GM12875 (cell line): ENCODE measurements around the gene CYTH1.

Source experiments
- H3K4me3 ChIP-seq: one replicate; pipeline ENCODE4 v1.5.1; 2011; ENCODE audit warnings: low read depth, low read length, control low read depth
- TF ChIP-seq, protein P1 (sequence below): IDR thresholded peaks from 2 replicates; pipeline ENCODE4 v1.5.1; 2011; ENCODE audit warnings: low read depth, mild to moderate bottlenecking, control low read depth, inconsistent platforms, low read length, moderate library complexity, borderline replicate concordance; ENCODE audit not compliant: insufficient read depth

CYTH1 gene

DNA sequence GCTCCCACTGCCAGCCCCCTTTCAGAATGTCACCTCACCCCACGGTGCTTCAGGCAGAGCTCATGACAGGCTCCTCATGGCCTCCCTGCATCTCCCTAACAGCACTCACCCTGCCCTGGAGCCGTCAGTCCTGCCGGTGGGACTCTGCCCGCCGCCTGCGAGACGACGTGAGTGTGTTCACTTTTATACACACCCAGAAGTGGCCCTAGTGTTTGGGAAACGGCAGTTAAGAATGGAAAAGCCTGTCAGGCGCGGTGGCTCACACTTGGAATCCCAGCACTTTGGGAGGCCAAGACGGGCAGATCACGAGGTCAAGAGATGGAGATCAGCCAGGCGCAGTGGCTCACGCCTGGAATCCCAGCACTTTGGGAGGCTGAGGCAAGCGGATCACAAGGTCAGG lies 12.3 kb upstream of the CYTH1 start:
- TF ChIP-seq, protein P1, sequence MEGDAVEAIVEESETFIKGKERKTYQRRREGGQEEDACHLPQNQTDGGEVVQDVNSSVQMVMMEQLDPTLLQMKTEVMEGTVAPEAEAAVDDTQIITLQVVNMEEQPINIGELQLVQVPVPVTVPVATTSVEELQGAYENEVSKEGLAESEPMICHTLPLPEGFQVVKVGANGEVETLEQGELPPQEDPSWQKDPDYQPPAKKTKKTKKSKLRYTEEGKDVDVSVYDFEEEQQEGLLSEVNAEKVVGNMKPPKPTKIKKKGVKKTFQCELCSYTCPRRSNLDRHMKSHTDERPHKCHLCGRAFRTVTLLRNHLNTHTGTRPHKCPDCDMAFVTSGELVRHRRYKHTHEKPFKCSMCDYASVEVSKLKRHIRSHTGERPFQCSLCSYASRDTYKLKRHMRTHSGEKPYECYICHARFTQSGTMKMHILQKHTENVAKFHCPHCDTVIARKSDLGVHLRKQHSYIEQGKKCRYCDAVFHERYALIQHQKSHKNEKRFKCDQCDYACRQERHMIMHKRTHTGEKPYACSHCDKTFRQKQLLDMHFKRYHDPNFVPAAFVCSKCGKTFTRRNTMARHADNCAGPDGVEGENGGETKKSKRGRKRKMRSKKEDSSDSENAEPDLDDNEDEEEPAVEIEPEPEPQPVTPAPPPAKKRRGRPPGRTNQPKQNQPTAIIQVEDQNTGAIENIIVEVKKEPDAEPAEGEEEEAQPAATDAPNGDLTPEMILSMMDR, result no peak
- H3K4me3 ChIP-seq, result no peak overlapping the region

GRCh38 chr17:78793968-78794367 lies 11.9 kb upstream of the CYTH1 start:
- no peak overlapping the region for H3K4me3 ChIP-seq
- TF ChIP-seq, protein P1, result no peak

DNA sequence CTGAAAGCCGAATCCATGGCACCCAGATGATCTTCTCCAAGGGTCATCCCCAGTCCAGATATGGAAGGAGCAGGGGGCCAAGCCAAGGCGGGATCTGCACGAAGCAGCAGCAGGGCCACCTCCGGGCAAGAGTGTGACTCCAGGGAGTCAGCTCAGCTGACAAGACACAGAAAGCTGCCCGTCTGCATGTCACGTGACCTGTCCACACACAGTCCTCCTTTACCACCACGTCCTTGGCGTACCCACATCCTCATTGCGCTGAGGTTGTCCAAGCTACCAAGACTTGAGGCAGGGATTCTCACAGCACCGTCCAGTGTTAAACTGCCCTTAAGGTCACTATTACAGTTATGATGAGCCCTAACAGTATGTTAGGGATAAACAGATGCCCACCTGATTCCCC lies 11.3 kb upstream of the CYTH1 start:
- TF ChIP-seq, protein P1, result no peak
- H3K4me3 ChIP-seq, result no peak overlapping the region

DNA sequence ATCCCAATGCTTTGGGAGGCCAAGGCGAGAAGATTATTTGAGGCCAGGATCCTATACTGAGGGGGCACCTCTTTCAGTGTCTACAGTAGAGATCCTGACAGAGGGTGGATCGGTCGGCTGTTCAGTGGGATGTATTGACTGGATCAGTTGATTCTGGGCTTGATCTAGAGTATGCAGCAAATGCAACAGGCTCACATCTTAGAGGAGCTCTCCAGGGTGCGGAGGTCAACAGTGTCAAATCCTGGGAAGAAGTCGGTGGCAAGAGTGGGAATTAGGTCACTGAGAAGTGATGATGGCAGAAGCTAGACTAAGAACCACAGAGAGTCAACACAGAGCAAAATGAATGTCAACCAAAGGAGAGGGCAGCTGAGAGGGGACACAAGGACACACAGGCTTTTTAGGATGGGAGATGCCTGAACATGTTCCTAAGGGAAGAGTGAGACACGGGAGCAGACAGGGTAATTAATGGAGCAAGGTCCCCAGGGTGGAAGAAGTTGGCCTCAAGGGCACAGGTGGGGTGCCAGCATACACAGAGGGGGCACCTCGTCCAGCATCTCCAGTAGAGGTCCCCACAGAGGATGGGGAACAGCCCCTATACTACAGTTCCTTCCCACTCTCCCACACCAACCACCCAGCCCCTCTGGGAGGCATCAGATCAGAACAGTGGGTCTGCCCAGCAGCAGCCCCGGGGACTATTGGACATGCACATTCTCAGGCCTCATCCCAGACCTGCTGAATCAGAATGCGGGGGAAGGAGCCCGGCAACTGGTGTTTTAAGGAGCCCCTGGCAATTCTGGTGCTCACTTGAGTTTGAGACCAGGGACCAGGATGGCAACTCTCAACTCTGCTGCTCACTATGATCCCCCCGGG lies 10.0 kb upstream of the CYTH1 start:
- no peak overlapping the region for H3K4me3 ChIP-seq
- TF ChIP-seq, protein P1, result no peak

GRCh38 chr17:78790552-78790951 lies 8.5 kb upstream of the CYTH1 start:
- TF ChIP-seq, protein P1, result no peak
- H3K4me3 ChIP-seq, result no peak overlapping the region

DNA sequence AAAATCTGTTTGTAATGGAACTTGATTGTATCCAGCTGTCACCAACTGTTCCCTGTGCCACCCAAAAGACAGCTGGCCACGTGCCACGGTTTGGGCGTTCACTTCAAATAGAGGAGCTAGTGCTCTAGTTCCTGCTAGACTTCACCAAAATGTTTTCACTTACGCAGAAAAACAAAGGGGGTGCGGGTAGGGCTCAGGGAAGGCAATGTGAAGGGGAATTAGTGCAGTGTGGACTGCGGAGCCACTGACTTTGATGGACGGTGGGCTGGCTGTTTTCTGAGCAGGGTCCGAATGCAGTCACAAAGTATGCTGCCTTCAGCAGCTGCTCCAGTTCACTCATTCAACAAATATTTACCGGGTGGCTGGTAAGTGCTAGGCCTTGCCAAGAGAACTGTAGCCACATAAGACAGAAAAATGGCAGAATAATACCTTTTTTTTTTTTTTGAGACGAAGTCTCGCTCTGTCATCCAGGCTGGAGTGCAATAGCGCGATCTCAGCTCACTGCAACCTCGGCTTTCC lies 7.6 kb upstream of the CYTH1 start:
- no peak overlapping the region for H3K4me3 ChIP-seq
- TF ChIP-seq, protein P1, result no peak

- TF ChIP-seq, protein P1, result no peak
- H3K4me3 ChIP-seq, result no peak overlapping the region
These were observed 7.1 kb upstream of the CYTH1 start for GRCh38 chr17:78789149-78789662.
